Parathyroid adenoma (tissue), 2 donors: Measurements from ENCODE around the gene EIF2B5.

Experiments
- H2AFZ ChIP-seq: fragments of 300-600 bp; sonication (generic); one replicate; pipeline ENCODE4 v1.7.0; 2017; ENCODE audit warnings: antibody characterized with exemption, mild to moderate bottlenecking
- H3K27ac ChIP-seq: fragments of 300-600 bp; sonication (generic); one replicate; pipeline ENCODE4 v1.7.0; 2017
- H3K27me3 ChIP-seq: fragments of 300-600 bp; sonication (generic); one replicate; pipeline ENCODE4 v1.7.0; 2017; ENCODE audit warnings: low read length; ENCODE audit not compliant: control insufficient read depth, insufficient read depth
- H3K36me3 ChIP-seq: fragments of 300-600 bp; sonication (generic); one replicate; pipeline ENCODE4 v1.7.0; 2017; ENCODE audit warnings: low read length; ENCODE audit not compliant: control insufficient read depth, insufficient read depth
- H3K4me1 ChIP-seq: fragments of 300-600 bp; sonication (generic); one replicate; pipeline ENCODE4 v1.7.0; 2017; ENCODE audit warnings: control low read depth
- H3K4me2 ChIP-seq: fragments of 300-600 bp; sonication (generic); one replicate; pipeline ENCODE4 v1.7.0; 2017; ENCODE audit warnings: low read length
- H3K4me3 ChIP-seq: fragments of 300-600 bp; sonication (generic); one replicate; pipeline ENCODE4 v1.7.0; 2017; ENCODE audit warnings: low read depth, low read length
- H3K79me2 ChIP-seq: fragments of 300-600 bp; sonication (generic); one replicate; pipeline ENCODE4 v1.7.0; 2017; ENCODE audit warnings: control low read depth
- H3K9ac ChIP-seq: fragments of 300-600 bp; sonication (generic); one replicate; pipeline ENCODE4 v1.7.0; 2017; ENCODE audit warnings: mild to moderate bottlenecking
- H3K9me3 ChIP-seq: fragments of 300-600 bp; sonication (generic); one replicate; pipeline ENCODE4 v1.7.0; 2017; ENCODE audit warnings: low read length; ENCODE audit not compliant: control insufficient read depth
- TF ChIP-seq, protein P1 (sequence below): fragments of 300-600 bp; sonication (generic); IDR thresholded peaks from one replicate; pipeline ENCODE4 v1.7.0; 2017; ENCODE audit warnings: antibody characterized with exemption, mild to moderate bottlenecking
- donor health status: primary hyperparathyroidism.

EIF2B5 gene

DNA sequence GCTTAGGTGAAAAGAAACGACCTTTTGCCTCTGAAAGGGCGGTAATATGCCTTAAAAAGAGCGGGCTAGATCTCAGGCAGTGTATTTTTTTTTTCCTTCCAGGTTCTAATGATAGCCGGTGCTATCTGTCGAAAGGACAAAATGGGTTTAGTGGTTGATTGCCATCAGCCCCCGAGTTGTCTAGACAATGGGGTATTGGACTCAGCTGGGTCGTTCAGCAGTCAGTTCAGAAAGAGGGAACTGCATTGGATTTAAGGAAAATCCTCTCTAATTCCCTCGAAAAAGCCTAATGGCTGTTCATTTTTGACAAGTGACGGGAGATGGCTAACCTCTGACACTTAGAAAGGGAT lies 728 bp downstream of the EIF2B5 start:
- Histone ChIP-seq H3K4me1 (peaks cover 12% of the 10 kb centered on the region), H3K4me2 (peak overlapping the region; percentile 96), H3K4me3 (peak overlapping the region; percentile 80), H3K79me2 (peaks cover 23% of the 10 kb centered on the region), H3K36me3 (no peaks in the 10 kb centered on the region), H3K27me3 (no peaks in the 10 kb centered on the region), H2AFZ (peak overlapping the region; percentile 86), H3K9me3 (no peaks in the 10 kb centered on the region), H3K27ac (peak overlapping the region; percentile 92), H3K9ac (peak overlapping the region; percentile 90)
- TF ChIP-seq, protein P1, sequence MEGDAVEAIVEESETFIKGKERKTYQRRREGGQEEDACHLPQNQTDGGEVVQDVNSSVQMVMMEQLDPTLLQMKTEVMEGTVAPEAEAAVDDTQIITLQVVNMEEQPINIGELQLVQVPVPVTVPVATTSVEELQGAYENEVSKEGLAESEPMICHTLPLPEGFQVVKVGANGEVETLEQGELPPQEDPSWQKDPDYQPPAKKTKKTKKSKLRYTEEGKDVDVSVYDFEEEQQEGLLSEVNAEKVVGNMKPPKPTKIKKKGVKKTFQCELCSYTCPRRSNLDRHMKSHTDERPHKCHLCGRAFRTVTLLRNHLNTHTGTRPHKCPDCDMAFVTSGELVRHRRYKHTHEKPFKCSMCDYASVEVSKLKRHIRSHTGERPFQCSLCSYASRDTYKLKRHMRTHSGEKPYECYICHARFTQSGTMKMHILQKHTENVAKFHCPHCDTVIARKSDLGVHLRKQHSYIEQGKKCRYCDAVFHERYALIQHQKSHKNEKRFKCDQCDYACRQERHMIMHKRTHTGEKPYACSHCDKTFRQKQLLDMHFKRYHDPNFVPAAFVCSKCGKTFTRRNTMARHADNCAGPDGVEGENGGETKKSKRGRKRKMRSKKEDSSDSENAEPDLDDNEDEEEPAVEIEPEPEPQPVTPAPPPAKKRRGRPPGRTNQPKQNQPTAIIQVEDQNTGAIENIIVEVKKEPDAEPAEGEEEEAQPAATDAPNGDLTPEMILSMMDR: no peak

DNA sequence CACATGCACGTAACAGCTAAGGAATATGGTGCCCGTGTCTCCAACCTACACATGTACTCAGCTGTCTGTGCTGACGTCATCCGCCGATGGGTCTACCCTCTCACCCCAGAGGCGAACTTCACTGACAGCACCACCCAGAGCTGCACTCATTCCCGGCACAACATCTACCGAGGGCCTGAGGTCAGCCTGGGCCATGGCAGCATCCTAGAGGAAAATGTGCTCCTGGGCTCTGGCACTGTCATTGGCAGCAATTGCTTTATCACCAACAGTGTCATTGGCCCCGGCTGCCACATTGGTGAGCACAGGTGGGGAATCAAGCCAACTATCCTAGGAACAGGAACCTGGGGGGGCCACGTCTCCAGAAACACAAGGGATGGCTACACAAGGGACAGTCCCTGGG lies 5.3 kb downstream of the EIF2B5 start:
- Histone ChIP-seq H3K9me3 (no peaks in the 10 kb centered on the region), H3K36me3 (no peaks in the 10 kb centered on the region), H3K9ac (no peak overlapping the region), H3K4me1 (peaks cover 12% of the 10 kb centered on the region), H3K4me2 (no peak overlapping the region), H3K79me2 (peaks cover 23% of the 10 kb centered on the region), H2AFZ (no peak overlapping the region), H3K27me3 (no peaks in the 10 kb centered on the region), H3K4me3 (no peak overlapping the region), H3K27ac (no peak overlapping the region)
- TF ChIP-seq, protein P1: no peak

DNA sequence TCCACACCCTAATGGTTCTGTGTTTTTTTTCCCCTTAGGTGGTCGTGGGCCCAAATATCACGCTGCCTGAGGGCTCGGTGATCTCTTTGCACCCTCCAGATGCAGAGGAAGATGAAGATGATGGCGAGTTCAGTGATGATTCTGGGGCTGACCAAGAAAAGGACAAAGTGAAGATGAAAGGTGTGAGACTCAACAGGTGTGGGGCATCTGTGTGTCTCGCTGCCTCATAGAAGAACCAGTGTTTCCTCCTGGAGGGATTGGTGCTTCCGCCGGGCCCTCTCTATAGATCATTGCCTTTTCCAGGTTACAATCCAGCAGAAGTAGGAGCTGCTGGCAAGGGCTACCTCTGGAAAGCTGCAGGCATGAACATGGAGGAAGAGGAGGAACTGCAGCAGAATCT lies 7.0 kb downstream of the EIF2B5 start:
- Histone ChIP-seq H3K27me3 (no peaks in the 10 kb centered on the region), H3K36me3 (no peaks in the 10 kb centered on the region), H2AFZ (no peak overlapping the region), H3K4me1 (no peaks in the 10 kb centered on the region), H3K27ac (no peak overlapping the region), H3K4me2 (no peak overlapping the region), H3K9ac (no peak overlapping the region), H3K4me3 (no peak overlapping the region), H3K79me2 (peaks cover 8% of the 10 kb centered on the region), H3K9me3 (no peaks in the 10 kb centered on the region)
- TF ChIP-seq, protein P1: no peak

DNA sequence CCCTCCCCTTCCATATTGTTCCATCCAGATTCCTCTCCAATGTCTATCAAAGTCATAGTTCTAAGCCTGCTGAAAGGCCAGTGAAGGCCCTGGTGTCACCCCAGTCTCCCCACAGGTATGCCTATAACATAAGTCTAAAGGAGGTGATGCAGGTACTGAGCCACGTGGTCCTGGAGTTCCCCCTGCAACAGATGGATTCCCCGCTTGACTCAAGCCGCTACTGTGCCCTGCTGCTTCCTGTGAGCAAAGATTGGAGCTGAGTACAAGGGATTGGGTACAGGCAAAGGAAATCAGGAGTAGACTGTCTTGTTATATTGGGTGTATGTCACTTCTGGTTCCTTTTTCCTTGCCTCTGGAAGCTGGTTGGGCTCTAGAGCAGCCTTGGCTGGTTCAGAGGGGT lies 8.2 kb downstream of the EIF2B5 start:
- no peak overlapping the region for H3K9ac ChIP-seq
- no peak overlapping the region for H2AFZ ChIP-seq
- H3K4me3 ChIP-seq: no peak overlapping the region
- H3K4me2 ChIP-seq: no peak overlapping the region
- TF ChIP-seq, protein P1: no peak
- H3K27me3 ChIP-seq: no peaks in the 10 kb centered on the region
- no peaks in the 10 kb centered on the region for H3K36me3 ChIP-seq
- no peak overlapping the region for H3K27ac ChIP-seq
- H3K4me1 ChIP-seq: no peaks in the 10 kb centered on the region
- peaks cover 4% of the 10 kb centered on the region for H3K79me2 ChIP-seq
- no peaks in the 10 kb centered on the region for H3K9me3 ChIP-seq

DNA sequence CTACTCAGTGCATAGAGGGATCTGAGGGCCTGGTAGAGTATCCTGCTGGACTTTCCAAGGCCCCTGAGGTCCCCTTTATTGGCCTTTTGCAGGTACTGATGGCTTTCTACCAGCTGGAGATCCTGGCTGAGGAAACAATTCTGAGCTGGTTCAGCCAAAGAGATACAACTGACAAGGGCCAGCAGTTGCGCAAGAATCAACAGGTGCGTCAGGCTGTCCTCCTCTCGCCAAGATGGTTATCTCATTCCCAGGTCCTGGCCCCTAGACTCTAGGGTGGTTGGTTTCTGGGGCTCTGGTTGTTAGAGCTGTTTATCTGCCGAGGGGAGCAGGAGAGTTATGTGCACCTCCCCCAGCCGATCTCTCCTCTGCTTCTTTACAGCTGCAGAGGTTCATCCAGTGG lies 9.3 kb downstream of the EIF2B5 start:
- Histone ChIP-seq H3K79me2 (no peaks in the 10 kb centered on the region), H3K27ac (no peak overlapping the region), H3K4me1 (no peaks in the 10 kb centered on the region), H3K36me3 (no peaks in the 10 kb centered on the region), H3K4me3 (no peak overlapping the region), H3K27me3 (no peaks in the 10 kb centered on the region), H3K4me2 (no peak overlapping the region), H3K9ac (no peak overlapping the region), H3K9me3 (no peaks in the 10 kb centered on the region), H2AFZ (no peak overlapping the region)
- TF ChIP-seq, protein P1: no peak
